T-helper 2 cell (primary cell): ENCODE measurements around the gene KIF12.
A peak's percentile ranks its signal among the peaks of the same experiment; 100 is the strongest.

ENCODE experiments used
- DNase-seq, 5 experiments: peaks; one replicate each; pipeline versions ENCODE4 v3.0.0 to v3.0.0-alpha.2; 2012 to 2022

The KIF12 gene

DNA sequence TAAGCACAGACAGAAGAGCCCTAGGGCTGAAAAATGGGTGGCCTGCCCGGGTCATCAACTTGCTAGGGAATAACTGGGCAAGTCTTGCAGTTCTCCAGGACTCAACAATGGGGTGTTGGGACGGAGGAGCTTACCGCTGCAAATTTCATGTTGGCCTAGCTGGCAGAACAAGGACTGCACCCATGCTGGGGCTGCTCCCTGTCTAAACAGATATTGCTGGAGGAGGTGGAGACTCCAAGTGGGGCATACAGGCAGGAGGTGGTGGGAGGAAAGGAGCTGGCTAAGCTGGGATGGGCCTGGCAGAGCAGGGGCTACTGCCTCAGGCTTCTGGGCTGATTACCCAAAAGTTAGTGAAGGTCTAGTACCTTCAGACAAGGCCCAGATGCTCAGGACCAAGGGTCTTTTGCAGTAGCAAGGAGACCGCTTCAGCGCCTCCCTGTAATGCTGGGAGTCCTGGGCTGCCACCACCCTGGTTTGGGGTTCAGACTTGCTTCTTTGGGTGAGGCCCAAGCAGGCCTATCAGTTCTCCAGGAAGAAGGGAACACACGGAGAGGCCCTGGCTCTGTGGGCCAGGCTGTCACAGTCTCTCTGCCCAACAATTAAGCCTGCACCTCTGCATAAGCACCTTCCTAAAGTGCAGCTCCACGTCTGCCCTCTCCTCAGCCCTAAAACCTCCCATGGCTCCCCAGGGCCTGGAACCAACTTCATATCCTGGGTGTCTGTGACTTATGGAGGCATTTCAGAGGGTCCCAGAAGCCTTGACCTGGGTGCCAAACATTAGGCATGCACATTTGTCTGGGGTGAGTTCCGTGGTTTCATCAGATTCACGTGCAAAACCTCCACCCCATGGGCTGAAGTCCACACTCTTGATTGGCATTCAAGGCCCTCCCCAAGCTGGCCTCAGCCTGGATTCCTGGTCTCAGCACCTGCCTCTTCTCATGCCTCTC is 24.2 kb upstream of the KIF12 start:
- no peak for DNase-seq

DNA sequence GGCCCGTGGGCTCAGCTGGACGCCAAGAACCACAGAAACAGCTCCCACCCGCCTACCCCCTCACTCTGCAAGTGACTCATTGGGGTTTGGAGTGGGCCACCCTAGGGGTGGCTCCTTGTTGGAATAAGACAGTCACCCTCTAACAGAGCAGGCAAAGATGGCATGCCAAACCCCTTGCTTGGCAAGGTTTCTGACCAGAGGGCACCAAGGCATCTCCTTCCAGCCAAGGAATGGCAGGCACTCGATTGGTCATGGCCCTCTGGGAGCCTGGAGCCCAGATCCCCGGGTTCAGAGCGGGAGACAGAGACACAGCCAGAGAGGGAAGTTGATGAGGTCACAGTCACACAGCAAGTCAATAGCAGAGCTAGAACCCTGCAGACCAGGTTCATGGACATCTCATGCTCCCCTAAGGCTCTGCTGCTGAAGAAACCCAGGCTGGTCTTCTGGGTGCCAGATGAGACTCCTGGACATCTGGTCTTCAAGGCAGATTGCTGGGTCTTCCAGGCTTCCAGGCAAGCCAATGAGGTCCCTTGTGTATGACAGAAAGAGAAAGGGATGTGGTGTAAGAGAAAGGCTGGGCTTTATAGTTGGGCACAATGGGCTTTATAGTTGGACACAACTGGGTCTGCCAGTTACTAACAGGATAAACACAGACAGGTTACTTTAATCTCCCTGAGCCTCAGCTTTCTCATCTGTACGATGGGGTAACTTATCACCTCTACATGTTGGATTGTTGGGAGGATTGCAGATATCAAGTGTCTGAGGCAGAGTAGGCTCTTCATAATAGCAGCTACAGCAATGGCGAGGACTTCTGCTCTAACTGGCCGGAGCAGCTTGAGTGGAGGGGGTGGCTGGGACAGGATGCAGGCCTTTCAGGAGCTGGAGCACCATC is 23.3 kb upstream of the KIF12 start:
- DNase-seq, result no peak

DNA sequence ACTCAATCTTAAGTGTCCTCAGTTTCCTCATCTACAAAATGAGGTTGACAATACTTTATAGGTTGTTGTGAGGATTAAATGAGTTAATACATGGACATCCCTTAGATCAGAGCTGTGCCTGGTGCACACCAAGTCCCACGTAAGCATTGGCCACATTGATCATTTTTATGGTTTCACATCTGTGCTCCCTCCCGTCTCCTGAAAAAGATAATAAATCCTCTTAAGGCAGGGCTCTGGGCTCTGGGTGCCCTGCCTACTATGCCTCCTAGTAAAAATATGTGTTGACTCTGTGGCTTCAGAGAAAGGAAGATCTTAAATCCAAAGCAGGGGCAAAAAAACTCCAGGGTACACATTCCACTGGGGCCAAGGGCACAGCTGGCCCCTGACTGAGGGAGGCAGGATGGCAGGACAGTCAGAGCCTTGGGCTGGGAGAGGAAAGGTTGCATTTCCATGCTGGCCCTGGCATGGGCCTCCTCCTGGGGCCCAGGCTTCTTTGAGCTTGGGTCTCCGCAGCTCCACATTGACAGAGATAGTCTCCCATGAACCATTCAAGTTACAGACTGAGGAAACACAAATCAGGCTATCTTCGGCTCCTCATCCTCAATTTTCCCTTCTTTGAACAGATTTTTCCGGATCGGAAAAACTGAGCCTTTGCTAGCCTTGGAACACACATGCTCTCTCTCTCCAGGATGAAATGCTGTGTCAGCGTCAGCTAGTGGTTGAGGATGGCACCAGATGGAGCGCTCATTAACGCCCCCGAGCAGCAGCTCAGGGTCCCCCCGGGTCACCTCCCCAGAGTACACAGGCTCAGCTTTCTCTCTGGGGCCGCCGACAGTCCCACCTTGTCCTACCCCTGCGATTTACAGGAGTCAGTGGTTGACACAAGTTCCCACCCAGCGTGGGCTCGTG is 22.4 kb upstream of the KIF12 start:
- DNase-seq, result no peak

DNA sequence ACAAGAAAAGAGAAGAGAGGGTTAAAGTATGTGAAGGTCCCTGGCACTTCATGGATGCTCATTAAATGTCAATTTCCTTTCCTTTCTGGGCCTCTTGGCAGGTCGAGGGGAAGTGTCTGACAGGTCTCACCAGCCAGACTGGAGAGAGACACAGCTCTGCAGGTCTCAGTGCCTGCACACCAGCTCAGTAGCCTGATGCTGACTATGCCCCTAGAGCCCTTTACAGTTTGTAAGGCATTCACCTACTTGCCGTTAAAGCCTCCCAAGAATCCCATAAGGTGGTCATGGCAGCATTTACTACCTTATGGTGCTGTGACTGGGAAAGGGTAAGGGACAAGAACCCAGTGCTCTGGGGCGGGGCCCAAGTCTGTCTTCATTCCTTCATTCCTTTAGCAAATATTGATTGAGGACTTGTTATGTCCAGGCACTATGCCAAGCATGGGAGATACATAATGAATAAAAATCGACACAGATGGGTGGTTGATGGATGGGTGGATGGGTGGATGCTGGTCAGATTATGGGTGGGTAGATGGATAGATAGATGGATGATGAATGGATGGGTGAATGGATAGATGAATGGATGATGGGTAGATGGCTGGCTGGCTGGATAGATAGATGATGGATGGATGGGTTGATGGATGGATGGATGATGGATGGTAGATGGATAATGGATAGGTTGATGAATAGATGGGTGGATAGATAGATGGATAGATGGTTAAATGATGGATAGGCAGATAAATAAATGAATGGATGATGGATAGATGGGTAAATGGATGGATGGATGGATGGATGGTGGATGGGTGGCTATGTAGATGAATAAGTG is 21.3 kb upstream of the KIF12 start:
- no peak for DNase-seq

DNA sequence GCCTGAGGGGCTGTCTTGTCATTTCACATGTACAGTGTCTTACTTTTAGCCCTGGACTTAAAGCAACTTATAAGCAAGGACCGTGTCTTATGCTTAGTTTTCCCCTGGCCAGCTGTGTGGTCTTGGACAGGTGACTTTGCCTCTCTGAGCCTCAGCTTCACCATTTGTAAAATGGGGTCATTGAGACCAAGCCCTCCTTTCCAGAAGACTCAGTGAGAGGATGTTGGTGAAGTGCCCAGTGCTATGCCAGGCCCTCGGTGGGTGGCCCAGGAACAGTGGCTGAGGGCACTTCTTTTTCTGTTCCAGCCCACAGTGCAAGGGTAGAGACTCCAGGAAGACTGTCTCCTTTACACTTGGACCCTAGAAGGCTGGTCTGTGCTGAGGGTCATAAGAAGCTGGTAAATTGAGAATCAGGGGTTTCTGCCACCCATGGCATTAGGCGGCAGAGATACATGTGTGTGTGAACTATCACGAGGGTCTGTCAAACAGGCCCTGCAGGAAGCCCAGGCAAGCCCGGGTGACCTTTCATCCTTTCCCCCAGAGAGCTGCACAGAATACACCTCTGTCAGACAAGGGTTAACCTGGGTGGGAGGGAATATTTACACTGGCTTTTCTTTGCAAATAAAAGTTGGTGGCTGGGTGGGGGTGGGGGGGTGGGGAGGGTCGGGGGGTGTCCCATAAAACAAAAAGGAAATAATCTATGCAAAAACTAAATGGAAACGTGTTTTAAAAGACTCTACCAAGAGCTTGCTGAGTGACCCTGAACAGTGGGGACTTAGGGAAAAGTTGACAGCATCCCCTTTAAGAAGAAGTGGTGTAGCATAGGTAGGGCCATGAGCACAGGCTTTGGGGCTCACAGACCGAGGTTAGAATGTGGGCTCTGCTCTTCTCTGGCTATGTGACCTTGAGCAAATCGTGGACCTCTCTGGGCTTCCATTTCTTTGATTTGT is 20.4 kb upstream of the KIF12 start:
- DNase-seq, result no peak

DNA sequence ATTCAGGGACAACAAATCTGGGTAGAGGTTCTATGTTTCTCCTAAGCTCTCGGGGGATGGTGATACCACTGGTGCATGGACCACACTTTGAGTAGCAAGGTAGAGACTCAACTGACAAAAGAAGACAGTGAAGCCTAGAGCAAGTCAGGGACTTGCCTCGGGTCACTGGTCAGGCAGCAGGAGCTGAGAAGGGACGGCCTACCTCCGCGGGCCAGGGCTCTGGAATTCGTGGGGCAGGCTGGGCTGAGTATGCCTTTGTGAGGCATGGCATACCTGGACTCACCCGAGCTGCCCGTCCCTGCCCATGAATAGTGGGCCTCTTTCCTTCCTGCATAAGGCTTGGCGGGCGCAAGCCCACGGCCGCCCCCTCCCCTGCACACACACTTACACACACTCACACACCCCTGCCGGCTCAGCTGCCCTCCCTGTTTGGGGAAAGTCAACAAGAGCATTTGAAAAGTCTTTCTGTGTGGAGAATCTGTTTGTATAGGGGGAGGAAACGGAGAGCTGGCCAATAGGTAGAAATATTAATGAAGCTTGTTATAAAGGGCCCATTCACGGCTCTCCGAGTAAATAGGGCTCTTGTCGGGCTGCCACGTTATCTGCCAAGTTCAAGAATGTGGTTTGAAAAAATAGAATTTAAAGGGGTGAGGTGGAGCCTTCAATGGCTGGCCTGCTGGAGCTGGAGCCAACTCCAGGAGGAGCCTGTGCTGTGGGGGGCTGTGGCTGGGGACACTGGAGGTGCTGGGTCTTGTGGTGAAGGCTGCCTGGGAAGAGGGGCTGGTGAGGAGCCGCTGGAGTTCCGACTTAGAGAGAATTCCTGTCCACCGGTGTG is 19.1 kb upstream of the KIF12 start:
- DNase-seq, result no peak

DNA sequence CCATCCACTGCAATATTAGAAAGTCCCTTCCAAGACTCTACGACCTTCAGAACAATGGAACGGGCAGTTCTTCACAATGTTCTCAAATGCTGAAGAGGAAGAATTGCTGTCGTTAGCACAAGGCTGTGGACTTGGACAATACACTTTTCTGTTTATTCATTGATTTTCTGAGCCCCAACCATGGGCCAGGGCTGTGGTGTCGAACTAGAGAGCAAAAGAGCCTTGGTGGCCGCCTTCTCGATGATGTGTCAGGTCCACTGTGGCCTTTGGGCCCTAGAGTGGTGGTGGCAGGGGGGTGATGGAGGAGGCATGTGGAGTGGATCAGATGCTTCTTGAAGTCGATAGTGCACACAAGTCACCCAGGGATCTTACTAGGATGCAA is 18.5 kb upstream of the KIF12 start:
- no peak for DNase-seq

DNA sequence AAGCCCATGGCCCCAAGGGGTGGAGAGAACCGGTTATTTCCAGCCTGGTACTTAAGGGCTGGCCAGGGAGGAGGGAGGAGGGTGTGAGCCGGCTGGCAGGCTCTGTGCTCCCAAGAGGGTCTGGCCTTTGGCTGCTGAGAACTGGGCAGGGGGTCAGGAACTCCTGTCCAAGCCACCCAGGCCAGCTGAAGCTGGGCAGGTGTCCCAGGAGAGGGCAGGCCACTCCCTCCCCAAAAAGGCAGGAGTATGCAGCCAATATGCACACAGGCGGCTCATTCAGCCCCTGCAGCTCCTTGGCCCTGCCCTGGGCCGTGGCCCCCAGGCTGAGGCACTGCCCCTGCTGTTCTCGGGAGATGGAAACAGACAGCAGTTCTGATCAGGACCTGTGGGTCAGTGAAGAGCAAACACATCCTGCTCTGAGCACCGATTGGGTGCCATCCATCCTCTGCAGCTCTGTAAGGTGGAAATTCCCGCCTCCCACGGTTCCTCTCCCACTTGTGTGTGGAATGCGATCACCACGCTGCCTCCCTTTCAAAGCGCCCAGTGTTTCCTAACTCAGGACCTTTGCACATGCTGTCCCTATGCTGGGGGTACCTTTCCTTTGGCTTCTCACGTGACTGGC is 17.1 kb upstream of the KIF12 start:
- DNase-seq, result no peak

DNA sequence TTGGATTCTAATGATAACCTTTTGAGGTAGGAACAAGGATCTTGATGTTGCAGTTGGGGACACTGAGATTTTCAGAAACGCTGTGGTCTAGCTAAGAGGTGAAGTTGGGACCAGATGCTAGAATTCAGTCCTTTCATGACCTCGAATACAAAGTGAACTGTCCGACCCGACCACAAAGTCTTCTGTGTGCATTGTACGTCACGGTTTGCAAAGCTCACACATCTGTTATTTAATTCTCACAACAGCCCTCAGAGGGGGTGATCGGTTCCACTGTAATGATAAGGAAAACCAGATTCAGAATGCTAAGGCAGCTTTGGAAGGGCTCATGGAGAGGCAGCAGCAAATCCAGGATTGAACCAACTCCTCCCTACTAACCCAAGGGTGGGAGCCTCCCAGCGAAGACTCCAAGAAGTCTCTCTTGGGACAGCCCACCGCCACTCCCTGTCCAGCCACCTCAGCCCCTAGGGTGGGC is 16.6 kb upstream of the KIF12 start:
- DNase-seq, result no peak

DNA sequence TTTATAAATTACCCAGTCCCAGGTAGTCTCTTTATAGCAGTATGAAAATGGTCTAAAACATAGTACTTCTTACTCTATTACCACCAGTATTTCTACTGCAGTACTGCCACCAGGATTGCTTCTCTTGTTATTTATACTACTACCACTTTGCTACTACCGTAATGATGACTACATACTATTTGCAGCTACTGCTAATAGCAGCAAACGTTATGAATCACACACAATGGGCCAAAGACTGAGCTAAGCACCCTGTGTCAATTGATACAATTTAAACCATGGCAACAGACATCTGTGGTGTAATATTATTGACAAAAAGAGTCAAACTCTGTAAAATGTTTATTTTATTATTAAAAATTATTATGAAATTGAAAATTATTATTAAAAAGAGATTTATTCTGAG is 15.3 kb upstream of the KIF12 start:
- no peak for DNase-seq

DNA sequence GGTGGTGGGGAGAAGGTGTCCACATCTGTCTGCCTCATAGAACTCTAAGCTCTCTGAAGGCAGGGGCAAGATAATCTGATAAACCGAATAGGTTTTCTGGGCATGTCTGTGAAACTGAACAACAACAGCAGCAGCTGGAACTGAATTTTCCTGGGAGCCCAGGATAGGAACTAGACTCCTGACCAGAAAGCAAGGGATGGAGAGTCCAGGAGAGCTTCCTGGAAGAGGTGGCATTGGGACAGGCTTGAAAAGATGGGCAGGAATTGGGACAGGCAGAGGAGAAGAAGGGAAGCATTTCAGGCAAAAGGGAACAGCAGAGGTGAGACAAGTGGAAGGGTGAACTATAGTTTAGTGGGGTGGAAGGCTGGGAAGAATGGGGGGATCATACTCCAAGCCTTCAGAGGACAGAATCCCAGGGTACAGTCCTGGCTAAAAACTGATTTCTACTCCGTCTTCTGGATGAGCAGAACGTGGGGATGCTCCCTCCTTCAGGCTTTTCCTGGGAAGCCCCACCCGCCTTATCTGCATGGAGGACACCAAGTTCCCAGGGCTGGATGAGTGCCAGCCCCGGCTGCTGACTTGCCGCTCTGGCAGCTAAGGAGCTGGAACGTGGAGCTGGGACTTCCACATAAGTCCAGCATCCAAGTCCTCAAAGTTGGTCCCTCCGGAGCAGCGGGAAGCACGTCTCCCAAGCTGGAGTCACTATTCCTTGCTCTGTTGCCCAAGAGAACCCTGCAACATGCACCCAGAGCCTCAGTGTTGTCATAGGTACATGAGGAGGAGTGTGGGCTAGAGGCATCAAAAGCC is 13.9 kb upstream of the KIF12 start:
- DNase-seq, result no peak

DNA sequence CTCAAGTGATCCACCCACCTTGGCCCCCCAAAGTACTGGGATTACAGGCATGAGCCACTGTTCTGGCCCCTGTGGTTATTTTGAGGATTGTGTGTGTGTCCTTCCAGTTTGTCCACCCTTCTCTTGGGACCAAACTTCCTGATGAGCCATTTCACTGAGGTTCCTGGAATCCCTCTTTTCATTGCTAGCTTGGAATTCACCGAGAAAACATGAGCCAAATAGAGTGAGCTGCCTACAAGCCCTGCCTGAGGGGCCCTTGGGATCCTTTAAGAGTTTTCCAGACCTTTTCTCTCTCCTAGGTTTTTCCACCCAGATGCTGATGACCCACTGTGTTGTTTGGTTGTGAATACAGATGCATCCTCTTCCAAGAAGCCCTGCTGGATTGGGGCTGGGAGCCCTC is 13.2 kb upstream of the KIF12 start:
- DNase-seq, result no peak

DNA sequence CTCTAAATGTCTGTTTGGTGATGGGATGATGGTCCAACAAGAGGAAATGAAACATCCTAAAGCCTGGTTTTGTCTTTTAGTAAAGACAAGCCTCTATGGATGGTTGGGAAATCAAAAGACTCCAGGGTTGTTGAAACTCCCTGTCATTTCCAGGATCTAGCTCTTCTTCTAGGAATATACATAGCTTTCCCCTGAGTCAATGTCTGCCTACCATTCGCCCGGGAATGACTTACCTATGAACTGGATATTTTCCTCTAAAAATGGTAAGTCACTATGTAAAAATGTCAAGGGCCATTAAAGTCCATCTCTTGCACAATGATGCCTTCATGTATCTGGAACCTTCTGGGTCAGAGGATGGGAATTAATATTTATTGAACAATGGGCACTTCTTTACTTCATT is 11.1 kb upstream of the KIF12 start:
- DNase-seq, result no peak

DNA sequence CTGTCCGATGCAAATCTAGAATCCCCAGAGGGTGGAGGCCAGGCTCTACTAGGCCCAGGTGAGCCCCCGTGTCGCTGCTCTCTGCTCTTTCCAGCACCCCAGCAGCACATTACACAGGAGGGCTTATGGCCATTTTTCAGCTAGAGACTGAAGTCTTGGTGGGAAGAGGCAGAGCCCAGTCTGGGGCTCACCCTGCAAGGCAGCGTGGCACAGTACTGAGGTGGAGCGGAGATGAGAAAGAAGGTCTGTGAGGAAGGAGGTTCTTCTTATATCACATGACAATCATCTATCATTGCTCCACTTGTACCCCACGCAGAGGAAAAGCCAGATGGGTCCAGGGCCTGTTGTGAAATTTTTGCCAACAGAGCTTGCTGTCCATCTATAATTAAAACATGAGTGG is 10.0 kb upstream of the KIF12 start:
- no peak for DNase-seq

DNA sequence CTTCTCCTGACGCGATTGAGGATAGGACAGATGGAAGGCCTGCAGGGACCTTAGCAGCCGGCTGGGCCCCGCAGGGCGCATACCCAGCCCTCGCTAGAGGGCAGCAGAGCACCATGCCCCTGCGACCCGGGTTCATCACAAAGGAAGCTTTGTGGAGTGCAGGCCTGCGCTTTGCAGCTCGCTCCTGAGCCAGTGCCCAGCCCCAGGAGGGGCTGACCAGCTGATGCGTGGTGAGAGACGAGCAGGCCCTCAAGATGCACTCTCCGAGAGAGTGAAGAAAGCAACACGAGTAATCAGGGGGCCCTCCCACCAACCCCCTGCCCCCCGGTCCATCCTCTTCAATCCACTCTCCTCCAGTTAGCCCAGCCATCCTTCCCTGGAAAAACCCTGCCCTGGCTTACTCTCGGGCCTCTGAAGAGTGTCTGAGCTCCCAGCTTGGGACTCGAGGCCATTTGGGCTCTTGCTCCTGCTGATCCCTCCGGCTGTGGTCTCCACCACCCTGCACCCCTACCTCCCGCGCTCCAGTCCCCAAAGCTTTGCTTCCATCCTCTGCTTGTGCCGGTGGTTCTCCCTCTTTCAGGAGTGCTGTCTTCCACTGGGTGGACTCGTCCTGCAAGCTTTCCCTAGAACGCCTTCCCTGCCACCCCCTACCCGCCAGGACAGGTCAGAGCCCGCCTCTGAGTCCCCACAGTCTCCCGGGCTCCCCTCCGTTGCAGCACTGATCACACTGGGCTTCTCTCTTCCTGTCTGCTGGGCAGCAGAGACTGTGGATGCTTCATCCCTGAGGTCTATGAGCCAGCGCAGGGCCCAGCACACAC is 9.1 kb upstream of the KIF12 start:
- peak in 2 of 5 experiments; percentile 25 to 53 for DNase-seq

DNA sequence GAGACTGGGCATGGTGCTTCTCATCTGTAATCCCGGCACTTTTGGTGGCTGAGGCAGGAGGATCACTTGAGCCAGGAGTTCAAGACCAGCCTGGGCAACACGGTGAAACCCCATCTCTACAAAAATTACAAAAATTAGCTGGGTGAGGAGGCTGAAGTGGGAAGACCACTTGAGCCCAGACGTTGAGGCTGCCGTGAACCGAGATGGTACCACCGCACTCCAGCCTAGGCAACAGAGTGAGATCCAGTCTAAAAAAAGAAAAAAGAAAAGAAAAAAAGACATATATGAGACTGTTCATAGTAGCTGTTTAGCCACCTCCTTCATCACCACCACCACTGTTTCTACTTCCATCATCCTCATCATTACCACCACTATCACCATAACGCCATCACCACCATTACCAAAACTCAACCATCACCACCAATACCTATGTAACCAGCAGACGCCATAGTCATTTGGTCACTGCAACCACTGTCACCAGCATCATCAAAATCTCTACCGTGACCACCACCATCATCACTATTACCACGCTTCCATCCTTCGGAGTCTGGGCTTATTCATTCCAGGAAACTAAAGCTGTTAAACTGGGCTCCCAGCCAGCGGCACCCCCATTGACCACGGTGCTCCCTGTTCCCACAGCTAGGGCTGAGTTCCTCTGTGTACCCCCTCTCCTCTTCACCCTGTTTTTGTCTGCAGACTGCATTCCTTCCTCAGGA is 8.4 kb upstream of the KIF12 start:
- no peak for DNase-seq

DNA sequence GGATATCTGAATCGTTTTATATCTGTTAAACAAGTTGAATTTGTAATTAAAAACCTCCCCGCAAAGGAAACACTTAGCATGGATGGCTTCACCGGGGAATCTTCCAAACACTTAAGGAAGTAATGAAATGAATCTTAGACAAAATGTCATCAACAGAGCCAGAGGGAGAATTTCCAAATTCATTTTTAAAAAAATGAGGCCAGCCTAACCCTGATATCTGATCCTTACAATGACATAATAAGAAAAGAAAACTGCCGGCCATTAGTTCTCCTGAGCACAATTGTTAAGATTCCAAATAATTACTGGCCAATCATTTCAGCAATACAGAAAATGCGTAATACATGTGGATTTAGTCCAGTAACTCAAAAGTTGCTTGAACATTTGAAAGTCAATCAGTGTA is 6.1 kb upstream of the KIF12 start:
- no peak for DNase-seq
